Activated B cell treated with CpG ODN at 0.5 μM for 24 hours (primary cell): ENCODE data around the gene PRKCE. TPM values are rescaled to one million over a fixed set of nuclear protein-coding genes. Genes with fewer than 3 reads are reported as not detected.

Source experiments
- ATAC-seq: fragments of 200-7000 bp; cut with Tn5 transposase; one replicate; pipeline ENCODE4 v1.10.0; 2021; ENCODE audit warnings: low read depth, mild to moderate bottlenecking, moderate library complexity
- CTCF ChIA-PET: fragments of 350-600 bp; sonication (Branson Sonifier 250); formaldehyde crosslinking; loops from one replicate; lab custom pipeline; 2021; ENCODE audit warnings: antibody characterized with exemption; lab: Charles Lee
- POLR2A ChIA-PET: fragments of 350-600 bp; sonication (Branson Sonifier 250); formaldehyde crosslinking; loops from one replicate; lab custom pipeline; 2021; ENCODE audit warnings: antibody characterized with exemption; lab: Charles Lee
- DNase-seq: peaks from one replicate; pipeline ENCODE4 v3.0.0; 2022
- H3K27ac Mint-ChIP-seq: one replicate; pipeline ENCODE4 v1.8.0; 2020; ENCODE audit warnings: mixed read lengths
- H3K27me3 Mint-ChIP-seq: one replicate; pipeline ENCODE4 v1.8.0; 2021; ENCODE audit warnings: mixed read lengths
- H3K36me3 Mint-ChIP-seq: one replicate; pipeline ENCODE4 v1.8.0; 2021; ENCODE audit warnings: low read depth, mixed read lengths
- H3K4me1 Mint-ChIP-seq: one replicate; pipeline ENCODE4 v1.8.0; 2021; ENCODE audit warnings: mixed read lengths
- H3K4me3 Mint-ChIP-seq: one replicate; pipeline ENCODE4 v1.8.0; 2020; ENCODE audit warnings: mild to moderate bottlenecking, mixed read lengths
- H3K9me3 Mint-ChIP-seq: one replicate; pipeline ENCODE4 v1.8.0; 2020; ENCODE audit warnings: mixed read lengths
- CTCF ChIP-seq: fragments of 200-600 bp; IDR thresholded peaks from one replicate; pipeline ENCODE4 v1.8.0; 2022; ENCODE audit warnings: antibody characterized with exemption, mild to moderate bottlenecking
- intact Hi-C: fragments of 100-400 bp; cut with micrococcal nuclease; formaldehyde crosslinking; loops from one replicate; pipeline ENCODE4 v1.15.1; 2024
- total RNA-seq: library from RNA; stranded (reverse); gene quantifications from 2 replicates; pipeline ENCODE4 v1.2.3, GENCODE V29; 2022

The PRKCE gene
- total RNA-seq, 1 donor from 2014 or later: 53.8 TPM

- Mint-ChIP-seq H3K4me1 (peaks cover 29% of the 10 kb centered on the region), H3K27me3 (no peaks in the 10 kb centered on the region), H3K27ac (peak overlapping the region; percentile 95), H3K36me3 (peaks cover 8% of the 10 kb centered on the region), H3K4me3 (peak overlapping the region; percentile 96), H3K9me3 (no peaks in the 10 kb centered on the region)
- DNase-seq (peak; percentile 43), ATAC-seq (peak; percentile 56)
- ChIA-PET CTCF (interaction anchor here (0.7 kb wide), 1 partner anchor 65 kb away, joined by 3 read pairs; no protein-coding TSS in a partner anchor), POLR2A (interaction anchor here (0.6 to 2.2 kb wide), 8 partner anchors 40 to 1442 kb away, joined by 3 to 13 read pairs (median 4); partner anchors contain the start of genes PPM1B and PRKCE)
- no peak for TF ChIP-seq CTCF
- intact Hi-C loops: loop anchor here (1.0 to 5.0 kb wide), 7 partner anchors 26 to 1614 kb away; partner anchors contain the start of genes EPAS1, PPM1B and PRKCE
These were observed 41.0 kb upstream of the PRKCE start for GRCh38 chr2:45610281-45611019.

- DNase-seq: peak; percentile 94
- Mint-ChIP-seq H3K27me3 (no peaks in the 10 kb centered on the region), H3K36me3 (peaks cover 8% of the 10 kb centered on the region), H3K27ac (peak within 1 kb of the TSS; percentile 95), H3K4me3 (peak within 1 kb of the TSS; percentile 96), H3K4me1 (peaks cover 29% of the 10 kb centered on the region), H3K9me3 (no peaks in the 10 kb centered on the region)
- peak; percentile 98 for ATAC-seq
- intact Hi-C loops: loop anchor here (1.0 to 5.0 kb wide), 7 partner anchors 26 to 1614 kb away; partner anchors contain the start of genes EPAS1, PPM1B and PRKCE
- POLR2A ChIA-PET: interaction anchor here (0.6 to 2.2 kb wide), 9 partner anchors 23 to 1443 kb away, joined by 3 to 13 read pairs (median 4); partner anchors contain the start of genes PPM1B and PRKCE
- no peak for TF ChIP-seq CTCF
- CTCF ChIA-PET: interaction anchor here (0.7 kb wide), 1 partner anchor 64 kb away, joined by 3 read pairs; no protein-coding TSS in a partner anchor
These were observed 40.2 kb upstream of the PRKCE start, which contains the start of gene SRBD1 for GRCh38 chr2:45611020-45611859. TSS of gene SRBD1 (minus strand) at chr2:45611267. CDS start at chr2:45605441, 5,826 bp downstream.

GRCh38 chr2:45612285-45612684 lies 39.2 kb upstream of the PRKCE start:
- peaks cover 8% of the 10 kb centered on the region for H3K36me3 Mint-ChIP-seq
- ATAC-seq (no peak), DNase-seq (no peak)
- H3K9me3 Mint-ChIP-seq: no peaks in the 10 kb centered on the region
- ChIA-PET CTCF (interaction anchor here (1.1 kb wide), 1 partner anchor 28 kb away, joined by 3 read pairs; no protein-coding TSS in a partner anchor), POLR2A (interaction anchor here (0.6 kb wide), 1 partner anchor 14 kb away, joined by 6 read pairs; no protein-coding TSS in a partner anchor)
- no peak overlapping the region for H3K4me3 Mint-ChIP-seq
- H3K27me3 Mint-ChIP-seq: no peaks in the 10 kb centered on the region
- H3K27ac Mint-ChIP-seq: peak overlapping the region; percentile 95
- TF ChIP-seq CTCF: no peak
- intact Hi-C loops: loop anchor here (5.0 kb wide), 1 partner anchor 685 kb away; the partner anchor contains the start of gene EPAS1
- H3K4me1 Mint-ChIP-seq: peaks cover 25% of the 10 kb centered on the region

GRCh38 chr2:45612731-45613130 lies 38.7 kb upstream of the PRKCE start:
- TF ChIP-seq CTCF: no peak
- Mint-ChIP-seq H3K27me3 (no peaks in the 10 kb centered on the region), H3K9me3 (no peaks in the 10 kb centered on the region), H3K4me1 (peaks cover 25% of the 10 kb centered on the region), H3K27ac (peak overlapping the region; percentile 95), H3K36me3 (peaks cover 8% of the 10 kb centered on the region), H3K4me3 (no peak overlapping the region)
- ATAC-seq: no peak
- ChIA-PET CTCF (interaction anchor here (1.1 kb wide), 1 partner anchor 28 kb away, joined by 3 read pairs; no protein-coding TSS in a partner anchor), POLR2A (interaction anchor here (1.5 kb wide), 1 partner anchor 37 kb away, joined by 5 read pairs; no protein-coding TSS in a partner anchor)
- intact Hi-C loops: loop anchor here (5.0 kb wide), 1 partner anchor 685 kb away; the partner anchor contains the start of gene EPAS1
- no peak for DNase-seq
